ENCODE measurements around the gene CD9.
"Not testable (repeated sequence)": the region's sequence is repeated elsewhere in the genome, so short reads cannot be mapped to it uniquely, and the experiment has no call there.

CD9 gene

GRCh38 chr12:6202304-6202703 lies 2.1 kb downstream of the CD9 start:
- no peak overlapping the region for H3K4me3 Mint-ChIP-seq
- H3K36me3 Mint-ChIP-seq (ENCODE audit: low read depth): no peaks in the 10 kb centered on the region
- no peak overlapping the region for H3K27ac Mint-ChIP-seq
- H3K27me3 Mint-ChIP-seq: peaks cover 58% of the 10 kb centered on the region
- H3K4me1 Mint-ChIP-seq (ENCODE audit: low read depth): peaks cover 26% of the 10 kb centered on the region
- H3K9me3 Mint-ChIP-seq: no peaks in the 10 kb centered on the region
- no peak for DNase-seq

- Mint-ChIP-seq H3K4me3 (no peak overlapping the region), H3K9me3 (no peaks in the 10 kb centered on the region)
Measured at GRCh38 chr12:6202846-6203245, 2.6 kb downstream of the CD9 start.

GRCh38 chr12:6203601-6204000 lies 3.4 kb downstream of the CD9 start:
- Mint-ChIP-seq H3K36me3 (ENCODE audit: low read depth) (no peaks in the 10 kb centered on the region), H3K4me3 (no peak overlapping the region), H3K4me1 (ENCODE audit: low read depth) (peaks cover 26% of the 10 kb centered on the region), H3K9me3 (no peaks in the 10 kb centered on the region), H3K27me3 (peaks cover 55% of the 10 kb centered on the region), H3K27ac (no peak overlapping the region)
- DNase-seq: no peak

More at GRCh38 chr12:6202846-6203245, 2.6 kb downstream of the CD9 start:
- no peaks in the 10 kb centered on the region for H3K36me3 Mint-ChIP-seq (ENCODE audit: low read depth)
- DNase-seq: no peak
- no peak overlapping the region for H3K27ac Mint-ChIP-seq
- peaks cover 60% of the 10 kb centered on the region for H3K27me3 Mint-ChIP-seq
- H3K4me1 Mint-ChIP-seq (ENCODE audit: low read depth): peaks cover 26% of the 10 kb centered on the region

GRCh38 chr12:6204533-6205143 lies 4.4 kb downstream of the CD9 start:
- peaks cover 17% of the 10 kb centered on the region for H3K4me1 Mint-ChIP-seq (ENCODE audit: low read depth)
- peaks cover 45% of the 10 kb centered on the region for H3K27me3 Mint-ChIP-seq
- no peaks in the 10 kb centered on the region for H3K9me3 Mint-ChIP-seq
- no peak for DNase-seq
- H3K36me3 Mint-ChIP-seq (ENCODE audit: low read depth): no peaks in the 10 kb centered on the region
- no peak overlapping the region for H3K27ac Mint-ChIP-seq
- H3K4me3 Mint-ChIP-seq: no peak overlapping the region

- Mint-ChIP-seq H3K27me3 (peaks cover 42% of the 10 kb centered on the region), H3K4me3 (no peak overlapping the region), H3K9me3 (no peaks in the 10 kb centered on the region), H3K4me1 (ENCODE audit: low read depth) (peaks cover 14% of the 10 kb centered on the region), H3K27ac (no peak overlapping the region), H3K36me3 (ENCODE audit: low read depth) (no peaks in the 10 kb centered on the region)
- no peak for DNase-seq
Measured at GRCh38 chr12:6205144-6205539, 4.9 kb downstream of the CD9 start.

- no peak for DNase-seq
- Mint-ChIP-seq H3K36me3 (ENCODE audit: low read depth) (no peaks in the 10 kb centered on the region), H3K4me3 (no peak overlapping the region), H3K9me3 (no peaks in the 10 kb centered on the region), H3K27me3 (peaks cover 40% of the 10 kb centered on the region), H3K4me1 (ENCODE audit: low read depth) (peaks cover 15% of the 10 kb centered on the region), H3K27ac (no peak overlapping the region)
Measured at GRCh38 chr12:6205761-6206160, 5.6 kb downstream of the CD9 start.

GRCh38 chr12:6206327-6206726 lies 6.1 kb downstream of the CD9 start:
- DNase-seq: no peak
- peaks cover 12% of the 10 kb centered on the region for H3K4me1 Mint-ChIP-seq (ENCODE audit: low read depth)
- no peaks in the 10 kb centered on the region for H3K36me3 Mint-ChIP-seq (ENCODE audit: low read depth)
- no peak overlapping the region for H3K4me3 Mint-ChIP-seq
- no peaks in the 10 kb centered on the region for H3K9me3 Mint-ChIP-seq
- H3K27me3 Mint-ChIP-seq: peaks cover 35% of the 10 kb centered on the region
- no peak overlapping the region for H3K27ac Mint-ChIP-seq

GRCh38 chr12:6207259-6207925 lies 7.2 kb downstream of the CD9 start:
- Mint-ChIP-seq H3K9me3 (no peaks in the 10 kb centered on the region), H3K4me3 (no peak overlapping the region), H3K36me3 (ENCODE audit: low read depth) (no peaks in the 10 kb centered on the region), H3K4me1 (ENCODE audit: low read depth) (peaks cover 7% of the 10 kb centered on the region), H3K27me3 (peaks cover 24% of the 10 kb centered on the region), H3K27ac (no peak overlapping the region)
- DNase-seq: no peak

- H3K27me3 Mint-ChIP-seq: peaks cover 17% of the 10 kb centered on the region
- H3K9me3 Mint-ChIP-seq: no peaks in the 10 kb centered on the region
Measured at GRCh38 chr12:6208130-6208529, 7.9 kb downstream of the CD9 start.

GRCh38 chr12:6209428-6209827 lies 9.2 kb downstream of the CD9 start:
- not testable (repeated sequence) for H3K9me3 Mint-ChIP-seq; H3K4me3 Mint-ChIP-seq; H3K36me3 Mint-ChIP-seq (ENCODE audit: low read depth); DNase-seq; H3K4me1 Mint-ChIP-seq (ENCODE audit: low read depth); H3K27ac Mint-ChIP-seq
- H3K27me3 Mint-ChIP-seq: peaks cover 10% of the 10 kb centered on the region

More at GRCh38 chr12:6208130-6208529, 7.9 kb downstream of the CD9 start:
- Mint-ChIP-seq H3K4me3 (no peak overlapping the region), H3K4me1 (ENCODE audit: low read depth) (peaks cover 6% of the 10 kb centered on the region), H3K36me3 (ENCODE audit: low read depth) (no peaks in the 10 kb centered on the region), H3K27ac (no peak overlapping the region)
- DNase-seq: no peak

GRCh38 chr12:6211421-6211869 lies 11.2 kb downstream of the CD9 start:
- no peak for DNase-seq
- Mint-ChIP-seq H3K4me1 (ENCODE audit: low read depth) (peaks cover 13% of the 10 kb centered on the region), H3K27ac (no peak overlapping the region), H3K9me3 (no peaks in the 10 kb centered on the region), H3K4me3 (no peak overlapping the region), H3K36me3 (ENCODE audit: low read depth) (no peaks in the 10 kb centered on the region), H3K27me3 (peaks cover 3% of the 10 kb centered on the region)

GRCh38 chr12:6212086-6212485 lies 11.9 kb downstream of the CD9 start:
- H3K4me3 Mint-ChIP-seq: no peak overlapping the region
- DNase-seq: no peak
- H3K27ac Mint-ChIP-seq: no peak overlapping the region
- peaks cover 18% of the 10 kb centered on the region for H3K4me1 Mint-ChIP-seq (ENCODE audit: low read depth)
- no peaks in the 10 kb centered on the region for H3K9me3 Mint-ChIP-seq
- H3K27me3 Mint-ChIP-seq: peaks cover 3% of the 10 kb centered on the region
- no peaks in the 10 kb centered on the region for H3K36me3 Mint-ChIP-seq (ENCODE audit: low read depth)

- Mint-ChIP-seq H3K4me1 (ENCODE audit: low read depth) (peaks cover 34% of the 10 kb centered on the region), H3K27ac (no peak overlapping the region), H3K9me3 (no peaks in the 10 kb centered on the region), H3K36me3 (ENCODE audit: low read depth) (no peaks in the 10 kb centered on the region), H3K4me3 (no peak overlapping the region), H3K27me3 (no peaks in the 10 kb centered on the region)
- DNase-seq: no peak
Measured at GRCh38 chr12:6213969-6214368, 13.8 kb downstream of the CD9 start.

- H3K4me1 Mint-ChIP-seq (ENCODE audit: low read depth): peaks cover 34% of the 10 kb centered on the region
- H3K9me3 Mint-ChIP-seq: no peaks in the 10 kb centered on the region
- no peaks in the 10 kb centered on the region for H3K36me3 Mint-ChIP-seq (ENCODE audit: low read depth)
- no peak overlapping the region for H3K27ac Mint-ChIP-seq
- no peak for DNase-seq
- no peaks in the 10 kb centered on the region for H3K27me3 Mint-ChIP-seq
- H3K4me3 Mint-ChIP-seq: no peak overlapping the region
Measured at GRCh38 chr12:6214633-6215032, 14.4 kb downstream of the CD9 start.

- no peak for DNase-seq
- no peaks in the 10 kb centered on the region for H3K27me3 Mint-ChIP-seq
- H3K4me3 Mint-ChIP-seq: no peak overlapping the region
- peaks cover 34% of the 10 kb centered on the region for H3K4me1 Mint-ChIP-seq (ENCODE audit: low read depth)
- no peaks in the 10 kb centered on the region for H3K36me3 Mint-ChIP-seq (ENCODE audit: low read depth)
- H3K27ac Mint-ChIP-seq: no peak overlapping the region
- no peaks in the 10 kb centered on the region for H3K9me3 Mint-ChIP-seq
Measured at GRCh38 chr12:6215120-6215807, 15.1 kb downstream of the CD9 start.

Data from activated T-cell treated with anti-CD3 and anti-CD28 coated beads, Interleukin-2, amount 50 U/mL, for 24 hours (primary cell).